ENCODE data around the gene ARHGEF4.

ARHGEF4 gene

DNA sequence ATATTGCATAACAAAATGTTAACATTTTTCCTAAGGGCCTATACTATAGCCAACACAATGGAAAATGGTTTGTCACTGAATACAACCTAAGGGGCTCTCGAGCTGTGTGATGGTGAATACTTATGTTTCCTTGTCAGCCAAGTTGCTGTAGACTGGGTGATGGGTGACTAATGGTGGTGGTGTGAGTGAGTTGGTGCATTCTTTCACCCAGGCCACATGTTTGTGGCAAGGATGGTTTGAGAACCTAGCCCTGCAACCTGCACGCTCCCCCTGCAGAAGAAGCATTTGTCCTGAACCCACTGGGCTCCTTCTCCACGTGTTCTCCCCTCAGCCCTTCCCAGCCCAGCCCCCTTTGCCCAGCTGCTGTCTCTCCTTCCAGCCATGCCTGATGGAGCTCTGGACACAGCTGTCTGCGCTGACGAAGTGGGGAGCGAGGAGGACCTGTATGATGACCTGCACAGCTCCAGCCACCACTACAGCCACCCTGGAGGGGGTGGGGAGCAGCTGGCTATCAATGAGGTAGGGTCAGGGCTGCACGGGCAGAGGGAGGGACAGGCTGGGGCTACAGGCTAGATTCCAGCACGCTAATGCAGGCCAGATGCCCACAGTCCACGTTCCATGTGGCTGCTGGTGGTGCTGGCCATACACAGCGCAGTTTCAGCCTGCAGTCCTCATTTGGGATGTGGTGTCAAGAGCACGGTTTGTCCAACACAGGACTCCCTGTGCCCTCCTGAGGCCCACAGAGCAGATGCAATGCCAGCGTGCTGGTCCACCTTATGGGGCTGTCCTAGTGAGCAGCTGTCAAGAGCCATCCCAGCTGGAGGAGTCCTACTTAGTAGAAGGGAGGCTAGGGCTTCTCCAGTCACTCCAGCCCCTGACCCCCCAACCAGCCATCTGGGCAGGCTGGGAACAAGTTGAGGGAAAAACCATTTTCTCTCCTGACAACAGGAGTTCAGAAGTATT lies 191.1 kb downstream of the ARHGEF4 start:
- DNase-seq = no peak

DNA sequence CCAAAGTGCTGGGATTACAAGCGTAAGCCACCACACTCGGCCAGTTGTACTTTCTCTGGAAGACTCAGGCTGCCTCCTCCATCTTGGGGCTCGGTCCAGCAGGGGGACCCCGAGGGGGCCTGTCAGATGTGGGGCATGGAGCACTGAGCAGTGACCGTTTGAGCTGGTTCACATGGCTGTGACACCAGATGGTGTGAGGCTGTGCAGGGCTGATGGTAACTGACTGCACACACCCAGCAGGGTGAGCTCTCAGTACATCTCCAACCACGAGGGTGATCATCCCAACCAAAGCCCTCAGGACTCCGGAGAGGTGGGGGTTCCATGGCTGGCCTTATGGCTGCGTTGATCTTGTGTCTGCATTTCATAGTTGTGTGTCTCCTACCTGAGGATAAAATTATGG lies 193.1 kb downstream of the ARHGEF4 start:
- no peak for DNase-seq

DNA sequence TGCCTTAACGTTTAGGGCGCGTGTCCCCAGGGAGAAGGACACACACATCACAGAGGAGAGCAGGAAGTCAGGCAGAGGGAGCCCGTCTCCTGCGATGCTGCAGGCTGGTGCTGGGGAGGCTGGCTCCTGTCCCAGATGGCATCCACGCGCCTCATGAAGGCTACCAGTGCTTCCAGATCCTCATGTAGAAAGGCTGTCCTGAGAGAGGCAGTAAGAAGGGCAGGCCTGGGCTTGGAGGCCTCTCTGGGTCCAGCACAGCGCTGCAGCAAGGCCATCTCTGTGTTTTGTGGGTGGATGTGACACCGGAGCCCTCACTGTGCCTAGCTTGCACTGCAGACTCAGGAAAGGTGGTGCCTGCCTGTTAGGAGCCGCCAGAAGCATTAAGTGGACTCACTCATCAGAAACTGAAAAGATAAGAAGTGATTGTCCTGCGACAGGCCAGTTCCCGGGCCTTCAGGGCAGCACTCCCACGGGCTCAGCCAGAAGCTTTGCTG lies 193.8 kb downstream of the ARHGEF4 start:
- no peak for DNase-seq

DNA sequence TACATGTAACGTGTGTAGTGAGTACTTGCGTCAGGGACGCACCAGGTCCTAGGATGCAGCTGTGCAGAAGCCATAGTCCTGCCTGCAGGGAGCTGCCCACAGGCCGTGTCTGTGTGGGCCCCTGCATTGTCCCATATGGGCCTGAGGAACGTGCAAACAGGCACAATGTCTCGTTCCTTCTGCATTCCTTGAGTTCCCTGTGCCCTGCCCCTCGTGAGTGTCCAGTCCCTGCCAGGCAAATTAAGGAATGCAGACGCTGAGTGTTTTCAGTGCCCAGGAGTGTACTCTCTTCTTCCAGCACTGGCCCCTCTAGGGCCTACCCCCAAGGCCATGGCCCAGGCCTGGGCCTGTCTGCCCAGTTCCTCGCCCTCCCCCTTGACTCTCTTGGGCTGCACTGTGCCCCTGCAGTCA lies 194.7 kb downstream of the ARHGEF4 start:
- no peak for DNase-seq

DNA sequence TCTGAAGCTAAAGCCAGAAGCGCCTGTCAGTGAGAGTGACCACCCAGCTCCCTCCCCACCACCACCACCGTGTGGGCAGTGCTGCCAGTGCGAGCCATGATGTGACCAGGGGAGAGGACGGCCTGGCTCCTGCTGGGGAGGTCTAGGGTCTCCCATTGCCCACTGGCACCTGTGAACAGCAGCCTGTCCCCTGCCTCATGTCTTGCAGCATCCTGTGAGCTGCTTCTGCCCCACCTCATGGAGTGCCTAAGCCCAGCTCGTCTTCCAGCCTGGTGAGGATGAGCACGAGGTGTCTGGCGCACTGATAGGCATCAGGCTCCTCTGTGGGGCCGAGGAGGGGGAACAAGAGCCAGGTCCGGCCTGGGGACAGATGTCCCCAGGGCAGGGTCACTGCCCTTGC lies 195.2 kb downstream of the ARHGEF4 start:
- no peak for DNase-seq

DNA sequence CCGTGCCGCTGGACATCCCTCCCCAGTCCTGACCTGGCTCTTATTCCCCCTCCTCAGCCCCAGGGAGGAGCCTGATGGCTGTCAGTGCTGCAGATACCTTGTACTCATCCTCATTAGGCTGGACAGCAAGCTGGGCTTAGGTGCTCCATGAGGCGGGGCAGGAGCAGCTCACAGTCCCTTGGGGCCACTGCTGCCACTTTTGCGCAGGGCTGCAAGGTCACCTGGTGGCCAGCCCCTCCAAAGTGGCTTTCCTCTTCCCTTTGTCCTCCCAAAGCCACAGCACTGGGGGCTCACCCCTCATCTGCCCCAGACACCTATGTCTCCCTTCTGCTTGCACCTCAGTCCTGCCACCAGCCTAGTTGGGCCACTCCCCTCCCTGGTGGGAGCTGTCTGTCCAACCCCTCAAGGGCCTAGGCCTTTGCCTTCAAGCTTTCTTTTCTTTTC lies 195.7 kb downstream of the ARHGEF4 start:
- no peak for DNase-seq

DNA sequence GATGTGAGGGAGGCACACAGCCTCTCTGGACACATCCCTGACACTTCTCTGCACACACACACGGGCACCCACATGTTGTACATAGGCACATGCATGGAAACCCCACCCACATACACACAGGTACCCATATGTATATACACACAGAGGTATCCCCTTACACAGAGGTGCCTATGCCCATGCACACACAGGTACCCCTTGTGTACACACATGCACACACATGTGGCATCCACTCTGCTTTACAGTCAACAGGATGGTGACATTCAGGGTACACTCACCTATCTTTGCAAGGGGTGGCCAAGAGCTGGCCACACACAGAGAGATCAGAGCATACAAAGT lies 197.0 kb downstream of the ARHGEF4 start:
- DNase-seq = no peak

DNA sequence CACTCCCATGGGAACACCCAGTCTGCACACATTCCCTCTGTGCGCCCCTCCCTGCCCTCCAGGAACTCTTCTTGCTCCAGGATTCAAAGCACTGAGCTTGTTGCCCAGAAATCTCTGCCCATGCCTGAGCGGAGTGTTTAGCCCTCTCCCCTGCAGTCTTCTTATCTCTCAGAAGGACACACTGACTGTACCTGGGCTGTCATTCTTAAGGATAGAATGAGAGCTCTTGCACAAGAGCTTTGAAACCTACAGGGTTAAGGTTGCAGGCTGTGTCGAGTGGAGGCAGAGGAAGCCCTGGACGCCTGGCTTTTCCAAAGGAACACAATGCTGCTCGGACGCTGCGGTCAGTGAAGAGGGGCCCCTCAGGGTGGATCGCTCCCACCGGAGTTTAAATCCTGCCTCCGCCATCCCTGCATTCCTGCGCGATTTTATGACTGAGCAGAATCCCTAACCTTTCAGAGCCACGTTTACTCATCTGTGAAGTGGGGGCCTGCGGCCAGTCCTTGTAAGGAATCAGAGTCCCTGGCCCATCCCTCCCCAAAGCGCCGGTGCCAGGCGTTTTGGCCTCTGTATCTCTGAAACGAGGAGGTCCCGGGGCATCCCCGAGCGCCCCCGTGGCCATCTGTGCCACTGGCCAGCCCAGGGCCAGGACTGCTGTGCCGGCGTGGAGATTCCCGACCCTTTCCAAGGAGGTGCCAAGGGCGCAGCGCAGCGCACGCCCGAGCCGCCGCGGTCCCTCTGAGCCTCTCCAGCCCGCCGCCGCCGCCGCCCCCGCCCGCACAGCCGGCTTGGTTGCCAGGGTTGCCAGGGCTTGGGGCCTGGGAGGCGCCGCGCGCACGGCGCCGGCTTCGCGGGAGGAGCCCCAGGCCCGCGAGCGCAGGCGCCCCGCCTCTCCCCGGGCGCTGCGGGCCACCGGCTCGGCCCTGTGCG lies 197.7 kb downstream of the ARHGEF4 start:
- no peak for DNase-seq

DNA sequence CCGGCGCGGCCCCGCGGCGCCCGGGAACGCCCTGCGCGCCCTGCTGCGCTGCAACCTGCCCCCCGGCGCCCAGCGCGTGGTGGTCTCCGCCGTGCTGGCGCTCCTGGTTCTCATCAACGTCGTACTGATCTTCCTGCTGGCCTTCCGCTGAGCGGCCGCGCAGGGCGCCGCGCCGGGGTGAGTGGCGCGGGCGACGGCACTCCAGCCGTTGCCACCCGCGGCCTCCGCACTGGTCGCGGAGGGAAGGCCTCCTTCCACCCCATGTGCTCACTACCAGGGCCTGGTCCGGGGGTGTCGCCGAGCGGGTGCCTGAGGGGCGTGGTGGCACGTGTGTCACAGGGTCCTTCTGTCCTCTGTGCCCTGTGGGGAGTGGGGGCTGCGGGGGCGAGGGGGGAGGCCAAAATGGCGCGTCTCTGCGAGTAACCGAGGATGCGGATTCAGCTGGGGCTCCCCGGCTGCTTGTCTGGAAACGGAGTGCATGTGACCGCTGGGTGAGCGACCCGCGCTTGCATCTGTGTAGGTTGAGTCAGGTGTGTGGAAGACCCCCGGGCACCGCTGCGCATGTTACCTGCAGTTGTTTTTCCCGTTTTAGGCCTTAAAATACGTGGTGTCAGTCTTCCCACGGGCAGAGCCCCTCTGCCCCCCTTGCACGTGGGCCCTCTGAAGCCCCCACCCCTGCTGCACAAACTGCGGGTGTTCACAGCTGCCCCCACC lies 198.6 kb downstream of the ARHGEF4 start:
- no peak for DNase-seq

DNA sequence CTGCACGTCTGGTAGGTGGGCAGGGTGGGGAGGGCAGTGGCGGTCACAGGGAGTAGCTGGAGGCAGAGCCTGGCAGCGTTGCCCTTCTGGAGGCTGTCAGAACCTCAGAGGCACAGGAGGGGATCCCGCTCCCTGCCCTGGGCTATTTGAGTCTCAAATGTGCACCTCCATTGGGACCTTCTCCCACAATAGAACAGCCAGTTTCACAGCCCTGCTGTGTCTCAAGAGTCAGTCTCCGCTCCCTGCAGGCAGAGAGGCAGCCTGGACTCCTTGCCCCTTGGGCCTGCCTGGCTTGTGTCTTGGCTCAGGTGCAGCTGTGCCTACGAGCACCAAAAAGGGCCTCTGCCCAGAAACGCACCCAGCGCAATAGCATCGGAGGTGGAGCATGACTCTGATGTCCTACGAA lies 199.1 kb downstream of the ARHGEF4 start:
- DNase-seq = no peak

DNA sequence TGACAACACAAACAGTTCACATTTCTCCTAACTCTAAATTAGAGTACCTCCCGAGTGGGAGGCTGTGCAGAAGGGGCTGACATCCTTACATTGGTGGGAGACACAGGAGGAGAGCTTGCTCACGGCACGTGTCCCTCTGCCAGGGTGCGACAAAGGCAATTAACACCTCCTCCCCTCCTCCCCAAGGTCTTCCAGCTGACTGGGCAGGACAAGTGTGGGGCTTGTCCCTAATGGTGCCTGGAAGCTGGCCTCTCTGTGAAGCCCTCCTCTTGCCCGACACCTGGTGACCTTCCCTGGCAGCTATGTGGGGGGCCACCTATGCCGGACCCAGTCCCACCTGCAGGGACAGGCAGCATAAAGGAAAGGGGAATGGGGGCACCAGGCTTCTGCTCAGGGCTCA lies 199.6 kb downstream of the ARHGEF4 start:
- no peak for DNase-seq

DNA sequence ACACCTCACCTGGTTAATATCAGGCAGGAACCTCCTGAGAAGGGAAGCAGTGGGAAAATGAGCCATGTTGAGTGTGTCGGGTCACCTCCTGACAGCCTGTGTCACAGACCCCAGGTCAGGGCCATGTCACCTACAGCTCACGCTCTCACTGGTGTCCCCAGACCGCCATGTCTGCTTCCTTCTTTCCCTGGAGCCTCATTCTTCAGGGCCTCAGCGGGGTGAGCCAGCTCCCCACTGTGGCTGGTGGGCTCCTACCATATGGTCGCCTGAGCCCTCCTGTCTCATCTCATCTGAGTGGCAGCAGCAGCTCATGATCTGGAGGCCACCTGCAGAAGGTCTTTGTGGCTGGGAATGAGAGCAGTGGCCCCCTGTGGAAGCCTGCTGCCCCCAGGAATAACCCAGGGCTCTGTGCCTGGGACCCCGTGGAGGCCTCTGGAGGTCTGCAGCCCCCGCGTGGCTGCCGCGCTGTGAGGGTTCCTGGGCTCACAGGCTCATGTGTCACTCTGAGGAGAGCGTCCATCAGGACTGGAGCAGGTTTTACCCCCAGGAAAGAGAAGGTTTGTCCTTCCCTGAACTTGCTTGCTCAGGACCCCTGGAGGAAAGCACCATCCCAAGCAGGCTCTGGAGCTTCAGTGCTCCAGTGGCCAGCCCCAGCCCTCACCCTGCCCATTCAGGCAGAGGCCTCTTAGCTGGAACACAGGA lies 200.1 kb downstream of the ARHGEF4 start:
- no peak for DNase-seq

DNA sequence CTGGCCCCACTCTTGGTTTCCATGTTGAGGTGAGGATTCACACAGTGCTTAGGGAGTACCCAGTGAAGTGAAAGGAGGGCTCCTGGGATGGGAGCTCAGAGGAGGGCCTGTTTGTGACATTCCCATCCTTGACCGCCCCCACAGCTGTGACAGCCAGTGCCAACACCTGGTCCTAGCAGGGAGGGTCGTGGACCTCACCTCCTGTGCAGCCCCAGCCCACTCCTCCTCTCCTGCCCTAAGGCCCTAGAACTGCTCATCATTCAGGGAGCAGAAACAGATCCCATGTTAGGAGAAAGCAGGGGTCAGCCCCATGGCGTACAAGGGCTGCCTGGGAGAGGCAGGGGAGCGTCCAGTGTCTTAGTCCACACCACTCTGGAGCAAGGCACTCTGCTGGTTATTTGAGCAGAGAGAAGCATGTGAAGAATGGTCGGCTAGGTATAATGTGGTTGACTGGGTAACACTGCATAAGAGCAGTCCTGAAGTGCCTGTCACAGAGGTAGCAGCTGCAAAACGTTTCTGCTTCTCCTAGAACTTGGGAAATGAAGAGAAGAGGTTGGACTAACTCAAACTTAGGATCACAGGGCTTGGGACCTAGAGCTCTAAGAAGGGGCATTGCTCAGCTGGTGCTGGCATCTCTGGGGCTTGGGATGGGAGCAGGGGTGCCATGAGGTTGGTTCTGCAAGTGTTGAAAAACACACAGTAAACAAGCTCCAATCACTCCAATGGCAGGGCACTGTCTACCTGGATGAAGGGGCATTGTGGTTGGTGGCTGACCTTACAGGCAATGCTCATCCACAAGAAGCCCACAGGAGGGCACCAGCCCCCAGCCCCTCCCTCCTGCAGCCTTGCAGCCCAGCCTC lies 200.9 kb downstream of the ARHGEF4 start:
- DNase-seq = no peak

DNA sequence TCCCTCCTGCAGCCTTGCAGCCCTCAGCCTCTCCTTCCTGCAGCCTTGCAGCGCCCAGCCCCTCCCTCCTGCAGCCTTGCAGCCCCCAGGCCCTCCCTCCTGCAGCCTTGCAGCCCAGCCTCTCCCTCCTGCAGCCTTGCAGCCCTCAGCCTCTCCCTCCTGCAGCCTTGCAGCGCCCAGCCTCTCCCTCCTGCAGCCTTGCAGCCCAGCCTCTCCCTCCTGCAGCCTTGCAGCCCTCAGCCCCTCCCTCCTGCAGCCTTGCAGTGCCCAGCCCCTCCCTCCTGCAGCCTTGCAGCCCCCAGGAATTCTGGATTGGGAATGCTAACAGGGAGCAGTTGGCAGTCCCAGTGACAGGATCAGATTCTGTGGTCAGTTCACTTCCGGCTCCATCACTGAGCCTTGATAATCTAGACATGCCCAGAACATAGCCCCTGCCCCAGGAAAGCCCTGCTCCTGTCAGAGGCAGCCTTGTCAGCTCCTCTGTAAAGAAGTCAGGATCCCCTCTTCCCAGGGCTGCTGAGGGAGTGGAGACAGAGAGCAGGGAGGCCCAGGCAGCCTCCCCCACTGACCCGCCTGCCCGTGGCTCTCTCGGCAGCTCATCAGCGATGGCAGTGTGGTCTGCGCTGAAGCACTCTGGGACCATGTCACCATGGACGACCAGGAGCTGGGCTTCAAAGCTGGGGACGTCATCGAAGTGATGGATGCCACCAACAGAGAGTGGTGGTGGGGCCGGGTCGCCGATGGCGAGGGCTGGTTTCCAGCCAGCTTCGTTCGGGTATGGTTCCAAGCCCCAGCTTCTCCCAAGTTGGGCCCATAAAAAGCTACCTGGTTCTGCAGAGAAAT lies 201.8 kb downstream of the ARHGEF4 start:
- DNase-seq = no peak

DNA sequence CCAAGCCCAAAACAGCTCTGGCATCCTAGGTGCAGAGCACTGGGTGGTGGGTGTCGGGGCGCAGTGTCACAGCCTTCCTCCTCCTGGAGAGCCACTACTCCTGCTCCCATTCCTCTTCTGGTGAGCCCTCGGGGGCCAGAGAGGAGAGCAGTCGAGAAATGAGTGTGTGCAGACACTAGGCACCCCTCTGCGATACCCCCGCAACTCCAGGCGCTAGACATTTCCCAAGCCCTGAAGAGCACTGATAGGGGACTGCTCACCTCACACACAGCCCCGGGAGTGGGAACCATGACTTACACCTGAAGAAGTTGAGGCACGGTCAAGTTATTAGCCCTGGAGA lies 202.4 kb downstream of the ARHGEF4 start:
- DNase-seq = no peak

DNA sequence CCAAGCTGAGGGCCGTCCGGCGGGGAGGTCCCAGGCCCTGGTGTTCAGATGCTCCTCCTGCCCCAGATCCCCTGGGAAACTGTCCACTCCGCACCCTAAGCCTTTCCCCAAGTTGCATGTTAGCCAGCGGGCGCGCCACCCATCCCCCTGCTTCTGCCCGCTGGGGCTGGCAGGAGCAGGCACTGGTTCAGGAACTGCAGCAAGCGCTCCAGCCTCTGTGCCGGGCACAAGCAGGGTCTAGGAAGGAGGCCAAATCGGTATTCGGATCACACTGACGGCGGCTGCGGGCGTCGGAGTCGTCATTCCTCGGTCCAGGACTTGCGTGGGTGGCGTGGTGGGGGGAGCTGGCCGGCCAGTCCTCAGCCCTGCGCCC lies 202.8 kb downstream of the ARHGEF4 start:
- no peak for DNase-seq

DNA sequence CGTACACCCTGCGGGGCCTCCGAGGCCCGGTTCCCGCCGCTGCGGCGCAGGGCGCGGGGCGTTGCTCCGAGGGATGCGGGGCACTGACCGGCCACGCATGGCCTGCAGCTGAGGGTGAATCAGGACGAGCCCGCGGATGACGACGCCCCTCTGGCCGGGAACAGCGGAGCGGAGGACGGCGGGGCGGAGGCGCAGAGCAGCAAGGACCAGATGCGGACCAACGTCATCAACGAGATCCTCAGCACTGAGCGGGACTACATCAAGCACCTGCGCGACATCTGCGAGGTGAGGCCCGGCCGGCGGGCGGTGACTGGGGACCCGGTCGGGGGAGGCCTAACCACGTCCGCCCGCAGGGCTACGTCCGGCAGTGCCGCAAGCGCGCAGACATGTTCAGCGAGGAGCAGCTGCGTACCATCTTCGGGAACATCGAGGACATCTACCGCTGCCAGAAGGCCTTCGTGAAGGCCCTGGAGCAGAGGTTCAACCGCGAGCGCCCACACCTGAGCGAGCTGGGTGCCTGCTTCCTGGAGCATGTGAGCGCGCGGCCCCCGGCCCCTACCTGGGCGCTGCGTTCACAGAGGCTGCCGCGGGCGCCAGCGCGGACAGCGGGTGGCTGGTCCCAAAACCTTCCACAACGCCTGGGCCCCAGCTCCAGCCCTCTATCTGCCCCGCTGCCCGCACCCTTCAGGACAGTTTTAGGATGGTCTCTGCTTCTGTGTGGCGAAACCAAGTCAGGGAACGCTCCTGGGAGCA lies 203.4 kb downstream of the ARHGEF4 start:
- peak; percentile 35 for DNase-seq

DNA sequence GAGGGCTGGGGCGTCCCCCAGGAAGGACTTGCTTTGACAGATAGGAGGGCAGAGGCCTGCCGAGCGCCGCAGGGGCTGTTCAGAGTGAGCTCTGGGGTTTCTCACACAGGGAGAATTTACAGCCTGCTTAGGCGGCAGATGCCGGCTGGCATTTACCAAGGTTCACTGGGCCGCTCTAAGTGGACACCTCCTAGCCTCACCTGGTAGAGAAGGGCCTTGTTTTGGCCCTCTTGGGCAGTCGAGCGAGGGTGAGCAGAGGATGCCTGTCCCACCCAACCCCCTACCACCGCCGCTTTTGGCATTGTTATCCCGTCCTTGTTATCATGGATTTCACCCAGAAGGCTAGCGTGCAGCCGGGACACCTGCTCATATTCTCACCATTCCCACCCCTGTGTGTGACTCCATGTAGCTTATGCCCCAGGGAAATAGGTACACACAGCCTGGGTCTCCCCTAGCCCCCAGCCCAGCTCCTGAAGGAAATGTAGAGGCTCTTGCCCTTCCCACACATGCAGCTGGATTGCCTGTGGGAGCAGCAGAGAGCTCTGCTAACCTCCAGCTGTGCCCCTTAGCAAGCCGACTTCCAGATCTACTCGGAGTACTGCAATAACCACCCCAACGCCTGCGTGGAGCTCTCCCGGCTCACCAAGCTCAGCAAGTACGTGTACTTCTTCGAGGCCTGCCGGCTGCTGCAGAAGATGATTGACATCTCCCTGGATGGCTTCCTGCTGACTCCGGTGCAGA lies 204.1 kb downstream of the ARHGEF4 start:
- DNase-seq = peak; percentile 17

Data from activated CD4-positive, alpha-beta T cell treated with anti-CD3 and anti-CD28 coated beads, Interleukin-10, Interleukin-2, amounts not matched to agents 100 ng/mL and 50 ng/mL, durations not matched to agents 16 hours and 8 hours (primary cell).